Measurements from ENCODE around the gene ERICH3. TPM values are rescaled to one million over a fixed set of nuclear protein-coding genes. Genes with fewer than 3 reads are reported as not detected.

ERICH3 gene
- total and polyA plus RNA-seq, 9 of the 15 experiments (the other 6 are each of a cell fraction or from before 2014, with no cell fraction given): not detected

DNA sequence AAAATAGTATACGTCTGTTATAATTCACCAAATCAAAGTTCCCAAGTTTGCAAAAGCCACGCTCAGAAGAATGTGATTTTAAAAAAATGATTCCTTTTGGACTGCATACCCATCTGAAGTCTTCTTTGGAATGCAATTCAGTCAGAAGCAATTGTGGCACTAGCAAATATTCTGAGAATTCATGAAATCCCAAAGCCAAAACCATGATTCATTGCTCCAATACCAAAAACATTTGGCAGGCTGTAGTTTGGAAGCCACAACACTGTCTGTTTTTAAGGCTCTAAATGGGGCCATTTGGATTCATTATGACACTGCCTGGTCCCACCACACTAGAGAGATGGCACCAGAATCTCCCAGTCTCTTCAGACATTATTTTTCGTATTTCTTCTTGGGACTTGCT is 139.4 kb downstream of the ERICH3 start (continued):
- TF ChIP-seq RFX5 (IDR thresholded peaks at IDR 0.05; ENCODE audit: low read depth, low read length) (no peak), KLF6 (CRISPR knock-in tag; IDR thresholded peaks at IDR 0.05; ENCODE audit: borderline replicate concordance) (no peak)

DNA sequence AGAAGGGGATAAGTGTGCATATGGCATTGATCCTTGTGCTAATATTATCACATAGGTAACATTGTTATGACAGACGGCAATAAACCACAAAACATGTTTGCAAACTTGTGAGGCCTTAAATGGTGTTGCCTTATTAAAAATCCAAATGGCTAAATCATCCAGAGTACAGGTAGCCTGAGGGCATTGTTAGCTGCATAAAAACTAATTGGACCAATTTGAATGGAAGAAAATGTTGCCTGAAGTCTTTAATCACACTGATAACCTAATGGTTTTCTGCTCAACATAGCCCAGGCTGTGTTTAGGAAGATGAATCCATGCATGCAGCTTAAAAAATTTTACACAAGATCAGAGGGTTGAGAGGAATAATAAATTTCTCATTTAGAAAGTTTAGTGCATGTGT is 141.8 kb downstream of the ERICH3 start:
- TF ChIP-seq MCM2 (IDR thresholded peaks at IDR 0.05; ENCODE audit: low read depth) (no peak), CBFA2T2 (conservative IDR thresholded peaks at IDR 0.05) (no peak), SNRNP70 (optimal IDR thresholded peaks at IDR 0.05; ENCODE audit: low read depth, low read length) (no peak), SREBF1 (IDR thresholded peaks at IDR 0.05; ENCODE audit: borderline replicate concordance, low read depth, low read length) (no peak), HDGF (IDR thresholded peaks at IDR 0.05) (no peak), NCOR1 (IDR thresholded peaks at IDR 0.05) (no peak), GABPB2 (CRISPR knock-in tag; conservative IDR thresholded peaks at IDR 0.05) (no peak)
- TF ChIP-seq, protein P1, sequence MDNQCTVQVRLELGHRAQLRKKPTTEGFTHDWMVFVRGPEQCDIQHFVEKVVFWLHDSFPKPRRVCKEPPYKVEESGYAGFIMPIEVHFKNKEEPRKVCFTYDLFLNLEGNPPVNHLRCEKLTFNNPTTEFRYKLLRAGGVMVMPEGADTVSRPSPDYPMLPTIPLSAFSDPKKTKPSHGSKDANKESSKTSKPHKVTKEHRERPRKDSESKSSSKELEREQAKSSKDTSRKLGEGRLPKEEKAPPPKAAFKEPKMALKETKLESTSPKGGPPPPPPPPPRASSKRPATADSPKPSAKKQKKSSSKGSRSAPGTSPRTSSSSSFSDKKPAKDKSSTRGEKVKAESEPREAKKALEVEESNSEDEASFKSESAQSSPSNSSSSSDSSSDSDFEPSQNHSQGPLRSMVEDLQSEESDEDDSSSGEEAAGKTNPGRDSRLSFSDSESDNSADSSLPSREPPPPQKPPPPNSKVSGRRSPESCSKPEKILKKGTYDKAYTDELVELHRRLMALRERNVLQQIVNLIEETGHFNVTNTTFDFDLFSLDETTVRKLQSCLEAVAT (IDR thresholded peaks at IDR 0.05): no peak
- no peak for ATAC-seq
- Histone ChIP-seq H3K27me3 (ENCODE audit: control insufficient read depth in 2 of 2, insufficient read depth in 2 of 2, low read length in 2 of 2) (no peaks in the 10 kb centered on the region), H3K4me2 (ENCODE audit: insufficient read depth, low read length) (no peak overlapping the region), H3K4me3 (no peak overlapping the region), H3K4me1 (replicated peaks in 1 of 2; ENCODE audit: control insufficient read depth in 2 of 2, insufficient read depth in 2 of 2, low read length in 2 of 2) (no peaks in the 10 kb centered on the region), H3K9ac (ENCODE audit: insufficient read depth in 1 of 2, low read depth in 2 of 2, low read length in 2 of 2) (no peak overlapping the region), H3K36me3 (ENCODE audit: control insufficient read depth, insufficient read depth, low read length) (no peaks in the 10 kb centered on the region), H3K79me2 (ENCODE audit: control insufficient read depth, insufficient read depth, low read length) (no peaks in the 10 kb centered on the region), H3K27ac (ENCODE audit: extremely low read depth, low read depth, low read length) (no peak overlapping the region), H4K20me1 (replicated peaks; ENCODE audit: control insufficient read depth, insufficient read depth, low read length) (no peaks in the 10 kb centered on the region), H3K9me3 (replicated peaks; ENCODE audit: control insufficient read depth, insufficient read depth, low read depth, low read length) (no peaks in the 10 kb centered on the region), H3K9me1 (ENCODE audit: control insufficient read depth, insufficient read depth, low read length) (no peaks in the 10 kb centered on the region), H2AFZ (ENCODE audit: low read depth, low read length) (no peak overlapping the region)
- WGBS (ENCODE audit: insufficient coverage, low coverage, missing lambda C conversion rate): 6% methylated on average over 1 of the region's 1 CpG
- intact Hi-C loops (cut with micrococcal nuclease) (no loop called here), in situ Hi-C loops (cut with MboI) (no loop called here)
- DNase-seq (ENCODE audit: extremely low read depth in 1 of 4, low spot score in 3 of 4): no peak
- no TSS peak for BruUV-seq (replicated peaks)
- ChIA-PET CTCF (ENCODE audit: low intra/inter-chr PET ratio) (no interaction called here), POLR2A (no interaction called here)
- no peak for FAIRE-seq
